ENCODE data around the gene RAB5B. TPM values are rescaled to one million over a fixed set of nuclear protein-coding genes. Genes with fewer than 3 reads are reported as not detected.

Gene RAB5B
- total RNA-seq, 2 donors from 2014 or later: 91.3 to 95.5 TPM

DNA sequence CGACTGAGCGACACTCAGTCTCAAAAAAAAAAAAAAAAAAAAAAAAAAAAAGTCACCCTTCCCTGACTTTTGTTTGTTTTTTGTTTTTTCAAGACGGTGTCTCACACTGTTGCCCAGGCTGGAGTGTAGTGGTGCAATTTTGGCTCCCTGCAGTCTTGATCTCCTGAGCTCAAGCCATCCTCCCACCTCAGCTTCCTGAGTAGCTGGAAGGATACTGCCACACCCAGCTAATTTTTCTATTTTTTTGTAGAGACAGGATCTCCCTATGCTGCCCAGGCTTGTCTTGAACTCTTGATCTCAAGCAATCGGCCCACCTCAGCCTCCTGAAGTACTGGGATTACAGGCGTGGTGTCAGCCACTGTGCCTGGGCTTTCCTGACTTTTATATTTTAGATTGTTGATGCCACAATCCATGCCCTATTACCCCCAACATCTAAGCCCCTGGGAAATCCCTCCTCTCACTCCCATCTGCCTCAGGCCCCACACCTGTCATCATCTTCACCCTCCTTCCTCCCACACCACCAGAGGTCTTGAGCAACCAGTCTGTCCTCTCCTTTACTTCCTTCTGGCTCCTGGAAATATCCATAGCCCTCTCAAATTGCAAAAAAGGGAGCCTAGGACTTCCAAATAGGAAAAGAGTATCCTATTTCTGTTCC lies 54.8 kb downstream of the RAB5B start:
- no peaks in the 10 kb centered on the region for H3K4me1 ChIP-seq (ENCODE audit: control insufficient read depth, insufficient read depth, low read length)
- no peak overlapping the region for H3K9ac ChIP-seq (ENCODE audit: extremely low read depth, low read length, poor library complexity, severe bottlenecking)
- no peak overlapping the region for H3K4me3 Mint-ChIP-seq
- no peaks in the 10 kb centered on the region for H3K27me3 ChIP-seq (ENCODE audit: control insufficient read depth, insufficient read depth, low read length, poor library complexity, severe bottlenecking)
- H3K36me3 ChIP-seq (ENCODE audit: control insufficient read depth, insufficient read depth, low read length): peaks cover 30% of the 10 kb centered on the region
- TF ChIP-seq CTCF (conservative IDR thresholded peaks at IDR 0.05): no peak
- no peak overlapping the region for H3K27ac ChIP-seq (ENCODE audit: low read depth, low read length)
- H3K27me3 Mint-ChIP-seq (ENCODE audit: insufficient read depth): no peaks in the 10 kb centered on the region
- WGBS, 2 experiments (ENCODE audit: insufficient coverage in 1 of 2, insufficient read length in 1 of 2): 67 to 73% methylated on average over 3 to 5 of the region's 5 CpGs
- no peak for DNase-seq
- peaks cover 65% of the 10 kb centered on the region for H3K36me3 Mint-ChIP-seq (ENCODE audit: low read depth)
- H3K4me3 ChIP-seq (ENCODE audit: low read length): no peak overlapping the region
- no peak overlapping the region for H3K27ac Mint-ChIP-seq
- H3K9me3 Mint-ChIP-seq: no peaks in the 10 kb centered on the region
- no peaks in the 10 kb centered on the region for H3K9me3 ChIP-seq (ENCODE audit: control insufficient read depth, low read length)
- no peaks in the 10 kb centered on the region for H3K4me1 Mint-ChIP-seq

DNA sequence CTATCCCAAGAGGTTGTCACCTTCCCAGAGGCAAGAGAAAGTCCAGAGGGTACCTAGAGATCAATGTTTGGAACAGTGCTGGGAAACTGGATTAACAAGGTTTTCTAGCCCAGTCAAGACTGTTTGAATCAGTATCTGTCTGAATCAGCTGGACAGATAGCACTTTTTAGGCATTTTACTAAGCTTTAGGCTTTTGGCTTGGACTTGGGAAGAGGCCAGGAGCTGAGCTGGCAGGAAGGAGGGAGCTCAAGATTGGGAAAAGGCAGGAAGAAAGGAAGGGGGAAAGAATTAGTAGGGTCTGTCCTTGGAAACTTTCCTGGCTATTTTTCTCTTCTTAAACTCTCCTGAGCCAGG lies 55.3 kb downstream of the RAB5B start:
- DNase-seq: no peak
- Mint-ChIP-seq H3K27me3 (ENCODE audit: insufficient read depth) (no peaks in the 10 kb centered on the region), H3K4me3 (no peak overlapping the region), H3K27ac (no peak overlapping the region), H3K9me3 (no peaks in the 10 kb centered on the region), H3K36me3 (ENCODE audit: low read depth) (peaks cover 67% of the 10 kb centered on the region), H3K4me1 (no peaks in the 10 kb centered on the region)
- H3K27ac ChIP-seq (ENCODE audit: low read depth, low read length): no peak overlapping the region
- H3K9ac ChIP-seq (ENCODE audit: extremely low read depth, low read length, poor library complexity, severe bottlenecking): no peak overlapping the region
- no peak overlapping the region for H3K4me3 ChIP-seq (ENCODE audit: low read length)
- H3K4me1 ChIP-seq (ENCODE audit: control insufficient read depth, insufficient read depth, low read length): no peaks in the 10 kb centered on the region
- H3K27me3 ChIP-seq (ENCODE audit: control insufficient read depth, insufficient read depth, low read length, poor library complexity, severe bottlenecking): no peaks in the 10 kb centered on the region
- TF ChIP-seq CTCF (conservative IDR thresholded peaks at IDR 0.05): no peak
- H3K36me3 ChIP-seq (ENCODE audit: control insufficient read depth, insufficient read depth, low read length): peaks cover 29% of the 10 kb centered on the region
- no peaks in the 10 kb centered on the region for H3K9me3 ChIP-seq (ENCODE audit: control insufficient read depth, low read length)

GRCh38 chr12:56029666-56030293 lies 55.9 kb downstream of the RAB5B start:
- TF ChIP-seq CTCF (conservative IDR thresholded peaks at IDR 0.05): peak; percentile 84
- no peaks in the 10 kb centered on the region for H3K9me3 Mint-ChIP-seq
- Histone ChIP-seq H3K4me3 (ENCODE audit: low read length) (no peak overlapping the region), H3K4me1 (ENCODE audit: control insufficient read depth, insufficient read depth, low read length) (no peaks in the 10 kb centered on the region), H3K36me3 (ENCODE audit: control insufficient read depth, insufficient read depth, low read length) (peaks cover 25% of the 10 kb centered on the region), H3K9me3 (ENCODE audit: control insufficient read depth, low read length) (no peaks in the 10 kb centered on the region), H3K9ac (ENCODE audit: extremely low read depth, low read length, poor library complexity, severe bottlenecking) (no peak overlapping the region), H3K27me3 (ENCODE audit: control insufficient read depth, insufficient read depth, low read length, poor library complexity, severe bottlenecking) (no peaks in the 10 kb centered on the region), H3K27ac (ENCODE audit: low read depth, low read length) (no peak overlapping the region)
- no peak overlapping the region for H3K4me3 Mint-ChIP-seq
- H3K36me3 Mint-ChIP-seq (ENCODE audit: low read depth): peaks cover 71% of the 10 kb centered on the region
- no peaks in the 10 kb centered on the region for H3K27me3 Mint-ChIP-seq (ENCODE audit: insufficient read depth)
- 82 to 95% methylated on average over 5 to 6 of the region's 6 CpGs for WGBS, 2 experiments (ENCODE audit: insufficient coverage in 1 of 2, insufficient read length in 1 of 2)
- peak; percentile 83 for DNase-seq
- H3K4me1 Mint-ChIP-seq: no peaks in the 10 kb centered on the region
- H3K27ac Mint-ChIP-seq: no peak overlapping the region

All from endodermal cell (in vitro differentiated cells).